IPS DF 6.9 (cell line): ENCODE data around the gene ZC3H18.

Experiments
- DNase-seq: peaks from one replicate; pipeline ENCODE4 v3.0.0-alpha.2; 2013; ENCODE audit warnings: low read depth, low spot score
- H3K27ac ChIP-seq: one replicate; pipeline ENCODE4 v1.5.1; 2013; ENCODE audit warnings: low read length, control low read depth
- H3K27me3 ChIP-seq: 2 replicates; pipeline ENCODE4 v1.6.1; 2013; ENCODE audit warnings: mild to moderate bottlenecking, low read length; ENCODE audit not compliant: control insufficient read depth, insufficient read depth
- H3K36me3 ChIP-seq: 2 replicates; pipeline ENCODE4 v1.6.1; 2013; ENCODE audit warnings: low read length; ENCODE audit not compliant: control insufficient read depth, insufficient read depth
- H3K4me1 ChIP-seq: 2 replicates; pipeline ENCODE4 v1.6.1; 2013; ENCODE audit warnings: low read length; ENCODE audit not compliant: control insufficient read depth, insufficient read depth
- H3K4me3 ChIP-seq: 2 replicates; pipeline ENCODE4 v1.5.1; 2013; ENCODE audit warnings: mild to moderate bottlenecking, low read length
- H3K9me3 ChIP-seq: 2 replicates; pipeline ENCODE4 v1.6.1; 2013; ENCODE audit warnings: low read length, inconsistent platforms; ENCODE audit not compliant: control insufficient read depth, insufficient read depth
- WGBS: extraction: QIAGEN DNeasy Blood & Tissue Kit; methylation state at CpG from one replicate; pipeline ENCODE4 v1.1.7; 2013; ENCODE audit warnings: mixed read lengths, missing lambda C conversion rate; ENCODE audit not compliant: insufficient read length, insufficient coverage; 5-methylcytosine and 5-hydroxymethylcytosine counted together

The ZC3H18 gene

DNA sequence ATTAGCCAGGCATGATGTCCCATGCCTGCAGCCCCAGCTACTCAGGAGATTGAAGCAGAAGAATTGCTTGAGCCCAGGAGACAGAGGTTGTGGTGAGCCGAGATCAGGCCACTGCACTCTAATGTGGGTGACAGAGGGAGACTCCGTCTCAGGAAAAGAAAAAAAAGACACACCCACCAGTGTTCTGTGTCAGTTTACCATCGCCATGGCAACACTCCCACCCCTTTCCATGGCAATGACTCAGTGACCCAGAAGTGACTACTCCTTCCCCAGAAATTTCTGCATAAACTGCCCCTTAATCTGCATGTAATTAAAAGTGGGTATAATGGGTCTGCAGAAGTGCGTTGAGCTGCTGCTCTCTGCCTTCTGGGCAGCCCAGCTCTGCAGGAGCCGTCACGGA, 4.0 kb upstream of the ZC3H18 start:
- no CpG with 5 or more reads among the region's 6 CpGs for WGBS

DNA sequence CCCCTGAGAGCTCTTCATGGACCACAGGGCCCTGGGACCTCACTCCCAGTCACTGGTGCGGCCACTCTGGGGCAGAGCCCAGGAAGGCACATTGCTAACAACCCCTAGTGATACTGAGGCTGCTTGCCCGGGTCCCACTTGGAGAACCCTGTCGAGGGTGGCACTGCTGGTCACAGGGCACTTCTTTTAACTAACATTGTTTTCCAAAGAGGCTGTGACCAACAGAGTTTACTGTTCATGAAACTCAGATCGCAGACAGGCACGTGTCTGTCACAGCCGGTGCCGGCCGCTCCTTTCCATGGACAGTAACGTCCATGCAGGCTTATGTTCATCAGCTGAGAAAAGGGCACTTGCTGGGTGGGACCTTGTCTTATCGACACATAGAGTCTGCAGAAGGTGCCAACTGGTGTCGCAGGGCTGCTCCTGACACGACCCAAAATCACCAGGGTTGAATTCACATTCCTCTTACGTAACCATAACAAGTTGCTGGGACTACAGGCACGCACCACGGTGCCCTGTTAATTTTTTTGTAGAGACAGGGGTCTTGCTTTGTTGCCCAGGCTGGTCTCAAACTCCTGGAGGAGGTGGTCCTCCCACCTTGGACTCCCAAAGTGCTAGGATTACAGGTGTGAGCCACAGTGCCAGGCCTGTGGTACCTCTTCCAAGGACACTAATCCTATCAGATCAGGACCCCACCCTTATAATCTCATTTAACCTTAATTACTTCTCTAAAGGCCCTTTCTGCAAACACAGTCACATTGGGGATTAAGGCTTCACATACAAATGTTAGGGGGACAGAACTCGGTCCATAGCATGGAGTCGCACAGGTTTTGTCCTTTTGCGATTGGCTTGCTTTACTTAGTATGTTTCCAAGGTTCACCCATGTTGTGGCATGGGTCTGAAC, 1.2 kb upstream of the ZC3H18 start:
- no CpG with 5 or more reads among the region's 18 CpGs for WGBS

More for the DNA sequence above, 4.0 kb upstream of the ZC3H18 start:
- no peak overlapping the region for H3K4me3 ChIP-seq
- H3K4me1 ChIP-seq = peaks cover 2% of the 10 kb centered on the region; the same call in 1 of the 2 replicates
- H3K27me3 ChIP-seq = no peaks in the 10 kb centered on the region
- H3K9me3 ChIP-seq = no peaks in the 10 kb centered on the region
- no peak overlapping the region for H3K27ac ChIP-seq
- no peaks in the 10 kb centered on the region for H3K36me3 ChIP-seq
- no peak for DNase-seq

DNA sequence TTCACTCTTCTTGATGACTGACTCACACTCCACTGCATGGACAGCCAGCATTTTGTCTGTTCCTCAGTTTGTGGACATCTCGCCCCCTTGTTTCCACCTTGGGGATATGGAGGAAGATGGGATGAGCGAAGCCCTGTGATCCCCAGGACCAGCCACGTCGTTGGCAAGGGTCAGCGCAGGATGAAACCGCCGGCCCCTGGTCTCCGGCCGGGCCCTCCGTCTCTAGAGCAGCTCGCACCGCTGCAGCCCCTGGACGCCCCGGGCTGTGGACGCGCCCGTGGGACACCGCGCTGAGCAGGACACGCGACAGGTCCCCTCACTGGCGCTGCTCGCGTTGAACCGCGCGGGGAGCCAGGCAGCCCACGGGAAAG, 604 bp upstream of the ZC3H18 start:
- Histone ChIP-seq H3K27me3 (no peaks in the 10 kb centered on the region), H3K27ac (no peak overlapping the region), H3K4me3 (peak overlapping the region; percentile 73), H3K9me3 (no peaks in the 10 kb centered on the region), H3K4me1 (peaks cover 2% of the 10 kb centered on the region; the same call in 1 of the 2 replicates), H3K36me3 (no peaks in the 10 kb centered on the region)
- no peak for DNase-seq
- WGBS = no CpG with 5 or more reads among the region's 28 CpGs

More for the DNA sequence above, 1.2 kb upstream of the ZC3H18 start:
- Histone ChIP-seq H3K27ac (no peak overlapping the region), H3K4me3 (peak overlapping the region; percentile 73; the same call in 1 of the 2 replicates), H3K27me3 (no peaks in the 10 kb centered on the region), H3K4me1 (peaks cover 2% of the 10 kb centered on the region; the same call in 1 of the 2 replicates), H3K9me3 (no peaks in the 10 kb centered on the region), H3K36me3 (no peaks in the 10 kb centered on the region)
- no peak for DNase-seq

DNA sequence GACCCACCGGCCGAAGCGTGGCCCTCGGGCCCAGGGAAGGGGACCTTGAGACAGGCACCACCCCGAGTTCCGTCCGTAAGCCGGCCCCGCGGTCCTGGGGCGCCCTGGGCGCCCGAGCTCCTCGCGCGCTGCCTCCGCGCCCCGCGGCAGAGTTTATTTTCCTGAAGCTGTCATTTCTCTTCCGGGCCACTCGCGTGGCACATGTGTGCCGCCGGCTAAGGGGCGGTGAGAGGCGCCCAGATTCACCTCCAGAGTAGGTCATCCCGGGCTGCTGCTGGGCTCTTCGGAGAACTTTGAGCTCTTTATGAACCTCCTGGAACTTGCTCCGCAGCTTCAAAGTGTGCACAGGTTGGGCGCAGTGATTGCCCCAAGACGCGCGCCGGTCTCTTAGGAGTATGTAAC, 489 bp downstream of the ZC3H18 start:
- no peak for DNase-seq
- WGBS = no CpG with 5 or more reads among the region's 35 CpGs
- Histone ChIP-seq H3K9me3 (no peaks in the 10 kb centered on the region), H3K4me3 (peak overlapping the region; percentile 73), H3K27ac (no peak overlapping the region), H3K36me3 (no peaks in the 10 kb centered on the region), H3K4me1 (peaks cover 2% of the 10 kb centered on the region; the same call in 1 of the 2 replicates), H3K27me3 (no peaks in the 10 kb centered on the region)

DNA sequence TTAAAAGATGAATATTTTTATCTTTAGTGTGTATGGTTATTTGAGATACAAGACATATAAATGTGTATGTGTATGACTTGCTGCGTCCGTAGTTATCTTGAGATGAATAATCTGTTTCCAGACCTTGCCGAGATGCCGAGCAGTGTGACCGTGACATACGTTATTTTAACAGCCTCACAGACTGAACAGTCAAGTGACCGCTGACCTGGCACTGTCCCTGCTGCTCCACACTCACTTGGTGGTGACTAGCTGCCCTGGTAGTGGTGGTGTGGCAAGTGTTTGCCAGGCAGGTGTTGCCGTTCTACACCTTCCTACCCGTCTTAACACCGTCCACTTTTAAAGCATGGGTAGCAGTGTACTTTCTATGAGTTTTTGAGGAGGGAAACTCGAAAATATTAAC, 5.0 kb downstream of the ZC3H18 start:
- Histone ChIP-seq H3K27me3 (no peaks in the 10 kb centered on the region), H3K9me3 (no peaks in the 10 kb centered on the region), H3K36me3 (peaks cover 25% of the 10 kb centered on the region), H3K27ac (no peak overlapping the region), H3K4me3 (no peak overlapping the region), H3K4me1 (no peaks in the 10 kb centered on the region)
- no CpG with 5 or more reads among the region's 11 CpGs for WGBS
- no peak for DNase-seq

DNA sequence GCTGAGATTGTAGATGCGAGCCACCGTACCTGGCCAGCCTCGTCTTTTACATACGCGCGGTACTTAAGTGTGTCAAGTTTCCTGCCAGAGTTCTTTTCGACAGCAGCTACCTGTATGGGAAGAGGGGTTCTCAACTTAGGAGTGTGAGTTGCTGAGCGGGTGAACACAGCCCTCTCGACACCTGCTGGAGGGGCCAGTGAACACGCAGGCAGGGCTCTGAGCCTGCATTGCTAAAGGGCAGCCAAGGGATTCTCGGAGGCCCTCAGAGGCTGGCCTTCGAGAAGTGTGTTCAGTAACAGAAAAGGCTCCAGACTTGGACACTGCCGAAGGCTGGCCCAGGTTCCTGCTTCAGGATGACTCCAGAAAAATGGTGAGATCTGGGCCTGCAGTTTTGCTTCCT, 6.1 kb downstream of the ZC3H18 start:
- no CpG with 5 or more reads among the region's 13 CpGs for WGBS
- peaks cover 29% of the 10 kb centered on the region for H3K36me3 ChIP-seq

DNA sequence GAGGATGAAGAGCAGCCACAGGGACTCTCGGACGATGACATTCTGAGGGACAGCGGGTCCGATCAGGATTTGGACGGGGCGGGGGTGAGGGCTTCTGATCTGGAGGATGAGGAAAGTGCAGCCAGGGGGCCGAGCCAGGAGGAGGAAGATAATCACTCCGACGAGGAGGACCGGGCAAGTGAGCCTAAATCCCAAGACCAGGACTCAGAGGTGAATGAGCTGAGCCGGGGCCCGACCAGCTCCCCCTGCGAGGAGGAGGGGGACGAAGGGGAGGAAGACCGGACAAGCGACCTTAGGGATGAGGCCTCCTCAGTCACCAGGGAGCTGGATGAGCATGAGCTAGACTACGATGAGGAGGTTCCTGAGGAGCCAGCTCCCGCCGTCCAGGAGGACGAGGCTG, 7.0 kb downstream of the ZC3H18 start:
- Histone ChIP-seq H3K4me1 (no peaks in the 10 kb centered on the region), H3K4me3 (no peak overlapping the region), H3K9me3 (no peaks in the 10 kb centered on the region), H3K27me3 (no peaks in the 10 kb centered on the region), H3K27ac (no peak overlapping the region), H3K36me3 (peaks cover 31% of the 10 kb centered on the region)
- no peak for DNase-seq
- WGBS = no CpG with 5 or more reads among the region's 20 CpGs

More for the DNA sequence above, 6.1 kb downstream of the ZC3H18 start:
- H3K4me3 ChIP-seq = no peak overlapping the region
- no peaks in the 10 kb centered on the region for H3K9me3 ChIP-seq
- H3K4me1 ChIP-seq = no peaks in the 10 kb centered on the region
- no peak overlapping the region for H3K27ac ChIP-seq
- H3K27me3 ChIP-seq = no peaks in the 10 kb centered on the region
- DNase-seq = no peak

DNA sequence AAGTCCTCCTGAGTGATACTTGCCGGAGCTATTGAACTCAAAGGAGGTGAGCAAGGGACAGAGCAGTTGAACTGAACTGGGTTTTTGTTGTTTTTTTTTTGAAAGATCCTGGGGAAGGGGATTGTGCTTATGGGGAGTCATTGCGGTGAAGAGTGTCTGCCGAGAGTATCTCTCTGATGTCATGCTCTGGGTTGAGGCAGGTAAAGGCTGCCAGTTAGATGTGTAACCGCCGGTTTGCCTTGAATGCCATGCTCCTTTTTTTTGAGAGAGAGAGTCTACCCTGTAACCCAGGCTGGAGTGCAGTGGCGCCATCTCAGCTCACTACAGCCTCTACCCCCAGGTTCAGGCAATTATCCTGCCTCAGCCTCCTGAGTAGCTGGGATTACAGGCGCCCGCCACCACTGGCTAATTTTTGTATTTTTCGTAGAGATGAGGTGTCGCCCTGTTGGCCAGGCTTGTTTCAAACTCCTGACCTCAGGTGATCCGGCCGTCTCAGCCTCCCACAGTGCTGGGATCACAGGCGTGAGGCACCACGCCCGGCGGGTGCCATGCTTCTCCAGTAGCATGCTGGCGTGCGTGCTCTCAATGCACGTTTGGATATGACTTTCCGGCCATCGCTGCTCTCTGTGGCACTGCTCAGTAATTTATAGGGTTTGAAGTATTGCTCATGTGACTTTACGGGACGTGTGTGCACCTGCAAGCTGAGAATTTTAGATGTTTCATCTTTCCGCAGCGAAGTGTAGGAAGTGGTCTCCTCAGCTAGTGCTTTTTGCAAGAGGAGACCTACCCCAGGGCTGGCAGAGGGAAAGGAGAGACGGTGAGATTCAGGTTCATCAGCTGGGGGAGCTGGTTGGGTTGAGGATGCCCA, 8.5 kb downstream of the ZC3H18 start:
- Histone ChIP-seq H3K36me3 (peaks cover 31% of the 10 kb centered on the region), H3K4me3 (no peak overlapping the region), H3K4me1 (no peaks in the 10 kb centered on the region), H3K27me3 (no peaks in the 10 kb centered on the region), H3K9me3 (no peaks in the 10 kb centered on the region), H3K27ac (no peak overlapping the region)
- DNase-seq = no peak
- WGBS = no CpG with 5 or more reads among the region's 26 CpGs

DNA sequence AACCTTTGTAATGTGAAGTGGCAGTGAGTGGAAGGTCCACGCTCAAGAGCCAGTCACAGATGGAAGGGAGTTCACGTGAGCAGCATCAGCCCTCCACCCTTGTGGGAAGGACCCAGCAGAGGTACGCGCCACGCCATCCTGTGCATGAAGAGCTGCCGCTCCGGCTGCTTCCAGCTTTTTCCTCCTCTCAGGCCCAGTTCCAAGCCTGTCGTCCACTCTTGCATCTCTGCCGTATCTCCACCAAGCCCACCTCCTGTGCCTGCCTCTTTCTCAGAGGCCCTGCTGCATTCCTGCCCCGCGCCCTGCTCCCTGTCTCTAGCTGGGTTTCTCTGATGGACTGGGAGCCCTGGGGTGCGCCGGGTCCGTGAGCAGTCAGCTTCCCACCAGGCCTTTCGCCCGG, 10.2 kb downstream of the ZC3H18 start:
- H3K36me3 ChIP-seq = peaks cover 31% of the 10 kb centered on the region
- H3K9me3 ChIP-seq = no peaks in the 10 kb centered on the region
- no peaks in the 10 kb centered on the region for H3K4me1 ChIP-seq
- WGBS = no CpG with 5 or more reads among the region's 16 CpGs
- no peak for DNase-seq
- no peak overlapping the region for H3K4me3 ChIP-seq
- no peak overlapping the region for H3K27ac ChIP-seq
- no peaks in the 10 kb centered on the region for H3K27me3 ChIP-seq

DNA sequence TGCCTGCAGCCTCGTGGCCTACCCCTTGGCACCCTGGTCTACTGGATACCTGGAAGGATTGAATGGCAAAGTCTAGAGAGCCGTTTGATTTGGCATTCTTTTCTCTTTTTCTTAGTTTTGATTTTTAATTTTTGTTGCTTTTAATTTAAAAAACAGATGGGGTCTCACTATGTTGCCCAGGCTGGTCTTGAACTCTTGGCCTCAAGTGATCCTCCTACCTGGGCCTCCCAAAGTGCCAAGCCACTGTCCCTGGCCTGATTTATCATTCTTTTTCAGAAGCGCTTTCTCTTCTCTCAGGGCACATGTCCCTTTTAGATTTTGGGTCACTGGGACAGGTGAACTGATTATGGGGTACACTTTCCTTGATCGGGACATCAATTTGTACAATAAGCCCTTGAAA, 10.8 kb downstream of the ZC3H18 start:
- Histone ChIP-seq H3K36me3 (peaks cover 33% of the 10 kb centered on the region), H3K27me3 (no peaks in the 10 kb centered on the region), H3K27ac (no peak overlapping the region), H3K4me1 (no peaks in the 10 kb centered on the region), H3K4me3 (no peak overlapping the region), H3K9me3 (no peaks in the 10 kb centered on the region)
- no peak for DNase-seq
- WGBS = no CpG with 5 or more reads among the region's 4 CpGs
